ENCODE measurements around the gene ATP5PD.
"Not testable (repeated sequence)": the region's sequence is repeated elsewhere in the genome, so short reads cannot be mapped to it uniquely, and the experiment has no call there.

ATP5PD gene

DNA sequence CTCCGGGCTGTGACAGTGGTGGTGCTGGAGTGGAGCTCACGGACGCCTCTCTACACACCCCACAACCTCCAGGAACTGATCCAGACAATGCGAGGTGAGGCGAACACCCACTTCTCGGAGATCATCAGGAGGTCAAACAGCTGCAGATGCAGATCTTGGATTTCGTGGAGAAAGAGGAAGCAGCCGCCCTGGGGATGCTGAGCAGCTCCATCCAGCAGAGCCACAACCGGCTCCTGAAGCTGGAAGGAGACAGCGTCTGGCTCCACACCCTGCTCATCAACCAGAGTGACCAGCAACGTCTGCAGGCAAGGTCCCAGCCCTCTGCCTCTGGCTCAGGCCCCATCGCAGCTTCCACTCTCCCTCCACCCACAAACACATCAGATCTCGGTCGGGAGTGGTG lies 27.8 kb upstream of the ATP5PD start:
- Histone ChIP-seq H3K27ac (ENCODE audit: low read length) (no peak overlapping the region), H3K36me3 (ENCODE audit: insufficient read depth, low read length) (no peaks in the 10 kb centered on the region), H2AFZ (ENCODE audit: low read depth, low read length) (no peak overlapping the region), H3K4me3 (ENCODE audit: low read depth in 1 of 2, low read length in 2 of 2) (no peak overlapping the region), H3K79me2 (ENCODE audit: insufficient read depth, low read length) (no peaks in the 10 kb centered on the region), H3K4me1 (ENCODE audit: insufficient read depth, low read length) (no peaks in the 10 kb centered on the region), H4K20me1 (ENCODE audit: insufficient read depth, low read length) (no peaks in the 10 kb centered on the region), H3K9me3 (ENCODE audit: insufficient read depth, low read length, severe bottlenecking) (no peaks in the 10 kb centered on the region), H3K4me2 (ENCODE audit: insufficient read depth, low read length) (no peak overlapping the region), H3K9ac (ENCODE audit: low read depth, low read length) (no peak overlapping the region), H3K27me3 (ENCODE audit: insufficient read depth, low read length, poor library complexity) (no peaks in the 10 kb centered on the region)
- DNase-seq (no peak), ATAC-seq (ENCODE audit: insufficient read depth, low read depth) (no peak)
- TF ChIP-seq, protein P1, sequence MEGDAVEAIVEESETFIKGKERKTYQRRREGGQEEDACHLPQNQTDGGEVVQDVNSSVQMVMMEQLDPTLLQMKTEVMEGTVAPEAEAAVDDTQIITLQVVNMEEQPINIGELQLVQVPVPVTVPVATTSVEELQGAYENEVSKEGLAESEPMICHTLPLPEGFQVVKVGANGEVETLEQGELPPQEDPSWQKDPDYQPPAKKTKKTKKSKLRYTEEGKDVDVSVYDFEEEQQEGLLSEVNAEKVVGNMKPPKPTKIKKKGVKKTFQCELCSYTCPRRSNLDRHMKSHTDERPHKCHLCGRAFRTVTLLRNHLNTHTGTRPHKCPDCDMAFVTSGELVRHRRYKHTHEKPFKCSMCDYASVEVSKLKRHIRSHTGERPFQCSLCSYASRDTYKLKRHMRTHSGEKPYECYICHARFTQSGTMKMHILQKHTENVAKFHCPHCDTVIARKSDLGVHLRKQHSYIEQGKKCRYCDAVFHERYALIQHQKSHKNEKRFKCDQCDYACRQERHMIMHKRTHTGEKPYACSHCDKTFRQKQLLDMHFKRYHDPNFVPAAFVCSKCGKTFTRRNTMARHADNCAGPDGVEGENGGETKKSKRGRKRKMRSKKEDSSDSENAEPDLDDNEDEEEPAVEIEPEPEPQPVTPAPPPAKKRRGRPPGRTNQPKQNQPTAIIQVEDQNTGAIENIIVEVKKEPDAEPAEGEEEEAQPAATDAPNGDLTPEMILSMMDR (IDR thresholded peaks at IDR 0.05; ENCODE audit: borderline replicate concordance, extremely low read depth, low read length, poor library complexity, severe bottlenecking), result no peak
- no peak for TF ChIP-seq EZH2 (IDR thresholded peaks at IDR 0.05; ENCODE audit: borderline replicate concordance, low read depth, low read length, severe bottlenecking)

DNA sequence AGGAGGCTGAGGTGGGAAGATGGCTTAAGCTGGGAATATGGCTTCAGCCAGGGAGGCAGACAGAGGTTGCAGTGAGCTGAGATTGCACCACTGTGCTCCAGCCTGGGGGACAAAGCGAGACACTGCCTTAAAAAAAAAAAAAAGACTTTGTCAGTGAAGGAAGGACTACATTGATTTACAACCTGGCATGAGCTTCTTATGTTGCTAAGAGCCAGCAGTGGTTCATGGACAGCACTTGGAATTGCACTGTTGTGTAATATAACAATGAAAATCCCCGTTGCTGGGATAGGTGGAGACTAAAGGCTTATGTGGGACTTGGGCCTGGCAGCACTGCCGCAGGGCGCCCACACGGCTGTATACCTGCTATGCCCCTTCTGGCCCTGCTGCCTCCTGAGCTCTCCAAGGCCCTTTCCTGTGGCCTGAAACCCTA lies 26.9 kb upstream of the ATP5PD start:
- no peaks in the 10 kb centered on the region for H3K79me2 ChIP-seq (ENCODE audit: insufficient read depth, low read length)
- no peaks in the 10 kb centered on the region for H4K20me1 ChIP-seq (ENCODE audit: insufficient read depth, low read length)
- H3K4me1 ChIP-seq (ENCODE audit: insufficient read depth, low read length), result 0 out of 2 replicates have a peak, but pooled peaks cover 2% of the 10 kb centered on the region
- no peak for DNase-seq
- no peak overlapping the region for H2AFZ ChIP-seq (ENCODE audit: low read depth, low read length)
- H3K4me3 ChIP-seq (ENCODE audit: low read depth in 1 of 2, low read length in 2 of 2), result no peak overlapping the region
- no peaks in the 10 kb centered on the region for H3K36me3 ChIP-seq (ENCODE audit: insufficient read depth, low read length)
- H3K4me2 ChIP-seq (ENCODE audit: insufficient read depth, low read length), result no peak overlapping the region
- H3K9ac ChIP-seq (ENCODE audit: low read depth, low read length), result no peak overlapping the region
- no peaks in the 10 kb centered on the region for H3K27me3 ChIP-seq (ENCODE audit: insufficient read depth, low read length, poor library complexity)
- TF ChIP-seq, protein P1 (IDR thresholded peaks at IDR 0.05; ENCODE audit: borderline replicate concordance, extremely low read depth, low read length, poor library complexity, severe bottlenecking), result no peak
- TF ChIP-seq EZH2 (IDR thresholded peaks at IDR 0.05; ENCODE audit: borderline replicate concordance, low read depth, low read length, severe bottlenecking), result no peak
- H3K27ac ChIP-seq (ENCODE audit: low read length), result no peak overlapping the region
- no peak for ATAC-seq (ENCODE audit: insufficient read depth, low read depth)
- H3K9me3 ChIP-seq (ENCODE audit: insufficient read depth, low read length, severe bottlenecking), result no peaks in the 10 kb centered on the region

DNA sequence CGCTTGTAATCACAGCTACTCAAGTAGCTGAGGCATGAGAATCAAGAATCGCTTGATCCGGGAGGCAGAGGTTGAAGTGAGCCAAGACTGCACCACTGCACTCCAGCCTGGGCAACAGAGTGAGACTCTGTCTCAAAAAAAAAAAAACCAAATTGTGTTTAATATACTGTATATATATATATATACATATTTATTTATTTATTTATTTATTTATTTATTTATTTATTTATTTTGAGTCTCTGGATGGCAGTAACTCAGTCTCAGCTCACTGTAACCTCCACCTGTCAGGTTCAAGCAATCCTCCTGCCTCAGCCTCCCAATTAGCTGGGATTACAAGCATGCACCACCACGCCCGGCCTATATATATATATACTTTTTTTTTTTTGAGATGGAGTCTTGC lies 26.1 kb upstream of the ATP5PD start:
- not testable (repeated sequence) for H3K4me2 ChIP-seq (ENCODE audit: insufficient read depth, low read length); H3K27me3 ChIP-seq (ENCODE audit: insufficient read depth, low read length, poor library complexity); H3K79me2 ChIP-seq (ENCODE audit: insufficient read depth, low read length); H3K4me1 ChIP-seq (ENCODE audit: insufficient read depth, low read length); H4K20me1 ChIP-seq (ENCODE audit: insufficient read depth, low read length); H3K9ac ChIP-seq (ENCODE audit: low read depth, low read length); H3K9me3 ChIP-seq (ENCODE audit: insufficient read depth, low read length, severe bottlenecking); H3K36me3 ChIP-seq (ENCODE audit: insufficient read depth, low read length); ATAC-seq (ENCODE audit: insufficient read depth, low read depth); H2AFZ ChIP-seq (ENCODE audit: low read depth, low read length); H3K27ac ChIP-seq (ENCODE audit: low read length); H3K4me3 ChIP-seq (ENCODE audit: low read depth in 1 of 2, low read length in 2 of 2); DNase-seq

DNA sequence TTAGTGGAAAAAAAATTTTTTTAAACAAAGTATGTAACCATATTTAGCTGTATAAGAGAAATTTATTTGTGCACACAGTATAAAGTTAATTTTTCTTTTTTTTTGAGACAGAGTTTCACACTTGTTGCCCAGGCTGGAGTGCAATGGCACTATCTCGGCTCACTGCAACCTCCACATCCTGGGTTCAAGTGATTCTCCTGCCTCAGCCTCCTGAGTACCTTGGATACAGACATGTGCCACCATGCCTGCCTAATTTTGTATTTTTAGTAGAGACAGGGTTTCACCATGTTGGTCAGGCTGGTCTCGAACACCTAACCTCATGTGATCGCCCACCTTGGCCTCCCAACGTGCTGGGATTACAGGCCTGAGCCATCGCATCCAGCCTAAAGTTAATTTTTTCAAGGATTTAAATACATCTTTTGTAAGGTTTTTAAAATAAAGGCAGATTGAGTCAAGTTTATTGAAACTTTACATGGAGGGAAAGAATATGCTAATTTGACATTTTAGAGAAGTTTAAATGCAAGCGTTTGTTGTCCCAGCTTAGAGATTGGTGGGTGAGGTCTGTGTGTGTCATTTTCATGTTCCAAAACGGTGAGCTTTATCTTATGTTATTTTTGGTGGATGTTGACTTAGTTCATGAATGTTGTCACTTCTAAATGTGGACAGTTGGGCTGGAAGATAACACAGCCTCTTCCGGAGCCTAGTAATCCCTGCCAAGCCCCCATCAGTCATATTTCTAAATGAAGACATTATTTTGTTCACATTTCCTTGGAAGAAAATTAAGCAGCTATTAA lies 24.9 kb upstream of the ATP5PD start:
- DNase-seq; H3K36me3 ChIP-seq (ENCODE audit: insufficient read depth, low read length); H3K4me3 ChIP-seq (ENCODE audit: low read depth in 1 of 2, low read length in 2 of 2); H3K27me3 ChIP-seq (ENCODE audit: insufficient read depth, low read length, poor library complexity); H3K79me2 ChIP-seq (ENCODE audit: insufficient read depth, low read length); H3K9ac ChIP-seq (ENCODE audit: low read depth, low read length); H4K20me1 ChIP-seq (ENCODE audit: insufficient read depth, low read length); H3K27ac ChIP-seq (ENCODE audit: low read length); ATAC-seq (ENCODE audit: insufficient read depth, low read depth); H3K4me2 ChIP-seq (ENCODE audit: insufficient read depth, low read length); H3K9me3 ChIP-seq (ENCODE audit: insufficient read depth, low read length, severe bottlenecking); H2AFZ ChIP-seq (ENCODE audit: low read depth, low read length): not testable (repeated sequence)
- peaks cover 19% of the 10 kb centered on the region for H3K4me1 ChIP-seq (ENCODE audit: insufficient read depth, low read length)
